ENCODE measurements around the gene GSTO2.

DNA sequence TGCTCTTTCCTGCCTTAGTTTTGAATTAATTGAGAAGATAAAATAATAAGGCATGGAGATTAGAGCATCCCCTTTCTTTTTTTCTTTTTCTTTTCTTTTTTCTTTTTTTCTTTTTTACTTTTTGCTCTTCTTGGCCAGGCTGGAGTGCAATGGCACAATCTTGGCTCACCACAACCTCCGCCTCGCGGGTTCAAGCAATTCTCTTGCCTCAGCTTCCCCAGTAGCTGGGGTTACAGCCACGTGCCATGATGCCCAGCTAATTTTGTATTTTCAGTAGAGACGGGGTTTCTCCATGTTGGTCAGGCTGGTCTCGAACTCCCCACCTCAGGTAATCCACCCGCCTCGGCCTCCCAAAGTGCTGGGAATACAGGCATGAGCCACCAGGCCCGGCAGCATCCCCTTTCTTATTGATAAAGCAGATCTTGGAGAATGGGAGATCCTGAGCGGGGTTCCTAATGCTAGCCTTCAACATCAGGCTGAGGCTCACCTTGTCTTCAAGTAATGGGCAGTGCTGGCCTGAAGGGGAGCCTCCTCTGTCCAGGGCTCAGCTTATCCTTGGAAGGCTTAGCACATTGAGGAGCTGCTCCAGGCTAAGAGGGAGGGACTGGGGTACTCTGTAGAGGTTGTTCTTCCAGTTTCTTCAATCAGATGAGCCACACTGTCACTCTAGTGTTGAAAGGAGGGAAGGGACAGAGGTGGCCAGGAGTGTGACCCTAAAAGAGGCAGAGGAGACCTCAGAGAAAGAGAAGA is 27.9 kb downstream of the GSTO2 start:
- no peak for TF ChIP-seq CTCF (IDR thresholded peaks at IDR 0.05; ENCODE audit: low read length)
- no peak for TF ChIP-seq EZH2 (IDR thresholded peaks at IDR 0.05; ENCODE audit: borderline replicate concordance, low read length)
